GM12891 (cell line): ENCODE measurements around the gene SEMA4A.

Experiments
- POLR2A ChIP-seq: IDR thresholded peaks from 2 replicates; pipeline ENCODE4 v1.6.1; 2011; ENCODE audit warnings: low read depth, low read length, control low read depth
- POLR2AphosphoS5 ChIP-seq: IDR thresholded peaks from 2 replicates; pipeline ENCODE4 v1.6.1; 2011; ENCODE audit warnings: low read depth, low read length, control low read depth
- POU2F2 ChIP-seq: IDR thresholded peaks from 2 replicates; pipeline ENCODE4 v1.6.1; 2011; ENCODE audit warnings: low read depth, mild to moderate bottlenecking, control low read depth, low read length, moderate library complexity

DNA sequence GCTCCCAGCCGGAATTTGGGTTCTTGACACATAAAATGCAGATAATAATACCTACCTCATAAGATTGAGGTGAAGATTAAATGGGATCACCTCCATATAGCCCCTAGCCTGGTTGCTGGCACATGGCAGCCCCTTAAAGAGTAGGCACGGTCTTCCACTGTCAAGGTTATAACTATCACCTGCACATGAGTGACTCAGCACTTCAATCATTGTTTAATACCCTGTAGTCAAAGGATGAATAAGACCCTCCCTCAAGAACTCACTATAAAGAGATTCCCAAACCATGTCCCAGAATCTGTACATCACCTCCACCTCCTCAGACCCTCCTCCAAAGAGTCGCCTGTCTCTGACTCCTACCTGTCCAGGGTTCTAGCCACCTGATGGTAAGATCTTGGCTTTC, 45.3 kb upstream of the SEMA4A start:
- TF ChIP-seq POLR2A: no peak
- no peak for TF ChIP-seq POLR2AphosphoS5
- no peak for TF ChIP-seq POU2F2
